Measurements from ENCODE around the gene APLP1.

GRCh38 chr19:35828692-35829301, 39.6 kb upstream of the APLP1 start:
- TF ChIP-seq CTCF (IDR thresholded peaks at IDR 0.05), result no peak
- no peak for TF ChIP-seq POLR2AphosphoS5 (IDR thresholded peaks at IDR 0.05)
- TF ChIP-seq POLR2A (IDR thresholded peaks at IDR 0.05), result no peak
